ENCODE results near the gene ERCC8.

- TF ChIP-seq CTCF (IDR thresholded peaks at IDR 0.05; ENCODE audit: borderline replicate concordance, extremely low read depth, low read length, poor library complexity, severe bottlenecking), result no peak
- no peak for TF ChIP-seq EZH2 (IDR thresholded peaks at IDR 0.05; ENCODE audit: borderline replicate concordance, low read depth, low read length, severe bottlenecking)
Measured at GRCh38 chr5:60887746-60888145, 57.1 kb downstream of the ERCC8 start.

Measured in DND-41 (cell line).